HCT116 (cell line): ENCODE measurements around the gene RNGTT. TPM values are rescaled to one million over a fixed set of nuclear protein-coding genes. Genes with fewer than 3 reads are reported as not detected.

ENCODE experiments used
- ATAC-seq: fragments of 200-7000 bp; cut with Tn5 transposase; 2 replicates; pipeline ENCODE4 v1.9.1; 2020; ENCODE audit warnings: mild to moderate bottlenecking, moderate library complexity
- BruUV-seq: library from RNA; stranded (reverse); fragments of 400-500 nt; replicated peaks from 2 replicates; lab custom pipeline; 2021; lab: Mats Ljungman, UMichigan
- CTCF ChIA-PET: fragments of 300-600 bp; sonication (Branson Sonifier 250); formaldehyde crosslinking; loops from one replicate; lab custom pipeline; 2021; ENCODE audit warnings: antibody characterized with exemption; lab: Charles Lee
- POLR2A ChIA-PET: fragments of 300-600, 350-600 bp; sonication (Branson Sonifier 250); formaldehyde crosslinking; loops from one replicate; lab custom pipeline; 2021; ENCODE audit warnings: antibody characterized with exemption; lab: Charles Lee
- RAD21 ChIA-PET, 2 experiments: fragments of 300-600 bp; sonication (Branson Sonifier 250); formaldehyde crosslinking; loops; one replicate each; lab custom pipeline; 2023; ENCODE audit warnings: low total read pairs in 2 of 2; ENCODE audit not compliant: uncharacterized antibody in 2 of 2, unreplicated experiment in 2 of 2, low non-redundant PET in 1 of 2; lab: Charles Lee
- DNase-seq: peaks from one replicate; pipeline ENCODE4 v3.0.0-alpha.2; 2010; ENCODE audit warnings: low read depth, low spot score
- H2AFZ ChIP-seq: fragments of 200-600 bp; shearing (Covaris generic), sonication (generic); 2 replicates; pipeline ENCODE4 v1.6.1; 2017; ENCODE audit warnings: low read depth, mixed run types, mixed read lengths, antibody characterized with exemption, low read length; ENCODE audit not compliant: poor library complexity, severe bottlenecking
- H3K27ac ChIP-seq: 2 replicates; pipeline ENCODE4 v1.5.1; 2012; ENCODE audit warnings: low read depth, low read length
- H3K27me3 ChIP-seq: fragments of 200-600 bp; sonication (generic); 2 replicates; pipeline ENCODE4 v1.6.1; 2016; ENCODE audit warnings: mixed run types, low read length, mixed read lengths; ENCODE audit not compliant: insufficient read depth
- H3K36me3 ChIP-seq, 2 experiments: fragments of 200-500 bp in 1 of 2; fragments of 200-600 bp in 1 of 2; sonication (Bioruptor generic) in 1 of 2; sonication (generic) in 1 of 2; 2 replicates each; pipeline versions ENCODE4 v1.5.1 to v1.6.1; 2014 to 2016; ENCODE audit warnings: low read length in 2 of 2, inconsistent platforms in 1 of 2, mixed read lengths in 1 of 2, mixed run types in 1 of 2; ENCODE audit not compliant: insufficient read depth in 2 of 2, control insufficient read depth in 1 of 2
- H3K4me1 ChIP-seq, 2 experiments: fragments of 200-600 bp in 1 of 2; sonication (generic) in 1 of 2; 2 replicates each; pipeline versions ENCODE4 v1.5.1 to v1.6.1; 2012 to 2017; ENCODE audit warnings: low read length in 2 of 2, inconsistent platforms in 1 of 2, mild to moderate bottlenecking in 1 of 2, mixed read lengths in 1 of 2, mixed run types in 1 of 2, moderate library complexity in 1 of 2; ENCODE audit not compliant: insufficient read depth in 2 of 2, control insufficient read depth in 1 of 2
- H3K4me2 ChIP-seq: fragments of 200-600 bp; sonication (generic); 2 replicates; pipeline ENCODE4 v1.6.1; 2017; ENCODE audit warnings: mixed run types, low read length, mixed read lengths
- H3K4me3 ChIP-seq, 2 experiments: fragments of 200-600 bp in 1 of 2; sonication (generic) in 1 of 2; replicated peaks in 1 of 2; 2 replicates each; pipeline ENCODE4 v1.5.1; 2011 to 2016; ENCODE audit warnings: low read length in 2 of 2, control low read depth in 1 of 2, low read depth in 1 of 2, mild to moderate bottlenecking in 1 of 2, mixed read lengths in 1 of 2, mixed run types in 1 of 2
- H3K79me2 ChIP-seq: fragments of 200-600 bp; sonication (generic); 2 replicates; pipeline ENCODE4 v1.6.1; 2017; ENCODE audit warnings: mild to moderate bottlenecking, mixed run types, low read length, moderate library complexity, mixed read lengths; ENCODE audit not compliant: insufficient read depth
- H3K9ac ChIP-seq: fragments of 200-600 bp; sonication (generic); 2 replicates; pipeline ENCODE4 v1.6.1; 2016; ENCODE audit warnings: low read length, mixed read lengths
- H3K9me2 ChIP-seq: fragments of 200-600 bp; sonication (generic), shearing (Covaris generic); 2 replicates; pipeline ENCODE4 v1.6.1; 2017; ENCODE audit warnings: mixed run types, mild to moderate bottlenecking, moderate library complexity; ENCODE audit not compliant: insufficient read depth
- H3K9me3 ChIP-seq, 2 experiments: fragments of 200-500 bp in 1 of 2; fragments of 200-600 bp in 1 of 2; sonication (Bioruptor generic) in 1 of 2; sonication (generic) in 1 of 2; 2 replicates each; pipeline ENCODE4 v1.6.1; 2014 to 2017; ENCODE audit warnings: low read length in 2 of 2, mixed read lengths in 2 of 2, inconsistent platforms in 1 of 2, low read depth in 1 of 2, mild to moderate bottlenecking in 1 of 2, mixed run types in 1 of 2, moderate library complexity in 1 of 2; ENCODE audit not compliant: control insufficient read depth in 1 of 2, insufficient read depth in 1 of 2
- H4K20me1 ChIP-seq: fragments of 200-600 bp; sonication (generic), shearing (Covaris generic); 2 replicates; pipeline ENCODE4 v1.6.1; 2017; ENCODE audit warnings: mixed run types, mild to moderate bottlenecking, moderate library complexity; ENCODE audit not compliant: insufficient read depth
- ATF3 ChIP-seq: IDR thresholded peaks from 2 replicates; pipeline ENCODE4 v1.6.1; 2012
- CBX3 ChIP-seq: IDR thresholded peaks from 2 replicates; pipeline ENCODE4 v1.6.1; 2012; ENCODE audit warnings: low read depth
- CEBPB ChIP-seq: IDR thresholded peaks from 2 replicates; pipeline ENCODE4 v1.6.1; 2012; ENCODE audit warnings: low read depth
- EGR1 ChIP-seq: IDR thresholded peaks from 2 replicates; pipeline ENCODE4 v1.6.1; 2012; ENCODE audit warnings: low read depth
- EZH2 ChIP-seq: fragments of 200-600 bp; sonication (generic); IDR thresholded peaks from 2 replicates; pipeline ENCODE4 v1.6.1; 2017; ENCODE audit warnings: antibody characterized with exemption, mixed run types
- EZH2phosphoT487 ChIP-seq: fragments of 200-600 bp; IDR thresholded peaks from 2 replicates; pipeline ENCODE4 v1.6.1; 2018; ENCODE audit warnings: antibody characterized with exemption, borderline replicate concordance
- POLR2AphosphoS5 ChIP-seq: IDR thresholded peaks from 2 replicates; pipeline ENCODE4 v1.6.1; 2011; ENCODE audit warnings: mild to moderate bottlenecking, low read depth, low read length, moderate library complexity
- RAD21 ChIP-seq: IDR thresholded peaks from 2 replicates; pipeline ENCODE4 v1.6.1; 2012; ENCODE audit warnings: low read depth, mild to moderate bottlenecking
- TCF7L2 ChIP-seq: IDR thresholded peaks from 2 replicates; pipeline ENCODE4 v1.7.0; 2011; ENCODE audit warnings: borderline replicate concordance, inconsistent platforms; ENCODE audit not compliant: insufficient read depth, insufficient read length; ENCODE audit errors: extremely low read depth
- YY1 ChIP-seq: IDR thresholded peaks from 2 replicates; pipeline ENCODE4 v1.6.1; 2011; ENCODE audit warnings: low read length, low read depth, moderate library complexity, mild to moderate bottlenecking; ENCODE audit not compliant: insufficient replicate concordance; ENCODE audit errors: extremely low read depth
- ZFX ChIP-seq: fragments of 450-650 bp; IDR thresholded peaks from 2 replicates; pipeline ENCODE4 v1.6.1; 2017
- intact Hi-C: fragments of 100-400 bp; cut with micrococcal nuclease; formaldehyde crosslinking; loops from 2 replicates; pipeline ENCODE4 v1.10.0; 2022
- total RNA-seq: library from RNA; stranded (reverse); gene quantifications from one replicate; pipeline ENCODE4 v1.2.1, GENCODE V29; 2021; ENCODE audit not compliant: unreplicated experiment
- TF ChIP-seq, protein P1 (sequence below): IDR thresholded peaks from 2 replicates; pipeline ENCODE4 v1.6.1; 2011; ENCODE audit warnings: mild to moderate bottlenecking, low read length, moderate library complexity; ENCODE audit not compliant: insufficient replicate concordance; ENCODE audit errors: extremely low read depth

RNGTT gene
- total RNA-seq, 1 experiment from 2014 or later, result 23.0 TPM

GRCh38 chr6:88666901-88667300 is 296.5 kb downstream of the RNGTT start:
- no peak overlapping the region for H3K9ac ChIP-seq
- no peak for DNase-seq
- H2AFZ ChIP-seq, result no peak overlapping the region
- intact Hi-C loops, result no loop called here
- no peak for ATAC-seq
- H3K27ac ChIP-seq, result no peak overlapping the region
- no TSS peak for BruUV-seq
- no peak overlapping the region for H3K4me3 ChIP-seq
- H3K9me3 ChIP-seq, result peaks cover 0 to 5% of the 10 kb centered on the region in 2 experiments; a peak in 1 of 4 replicates
- ChIA-PET RAD21 (no interaction called here), CTCF (no interaction called here), POLR2A (no interaction called here)
- H3K79me2 ChIP-seq, result no peaks in the 10 kb centered on the region
- H3K27me3 ChIP-seq, result no peaks in the 10 kb centered on the region
- H3K4me1 ChIP-seq, result peaks cover 11 to 17% of the 10 kb centered on the region in 2 experiments; a peak in 3 of 4 replicates
- H3K4me2 ChIP-seq, result no peak overlapping the region
- H3K9me2 ChIP-seq, result no peaks in the 10 kb centered on the region
- H4K20me1 ChIP-seq, result peaks cover 5% of the 10 kb centered on the region; the same call in 1 of the 2 replicates
- TF ChIP-seq EZH2phosphoT487 (no peak), EZH2 (no peak), POLR2AphosphoS5 (no peak), TCF7L2 (no peak), RAD21 (no peak), YY1 (no peak), CEBPB (no peak), CBX3 (no peak), ZFX (no peak), ATF3 (no peak), EGR1 (no peak)
- TF ChIP-seq, protein P1, sequence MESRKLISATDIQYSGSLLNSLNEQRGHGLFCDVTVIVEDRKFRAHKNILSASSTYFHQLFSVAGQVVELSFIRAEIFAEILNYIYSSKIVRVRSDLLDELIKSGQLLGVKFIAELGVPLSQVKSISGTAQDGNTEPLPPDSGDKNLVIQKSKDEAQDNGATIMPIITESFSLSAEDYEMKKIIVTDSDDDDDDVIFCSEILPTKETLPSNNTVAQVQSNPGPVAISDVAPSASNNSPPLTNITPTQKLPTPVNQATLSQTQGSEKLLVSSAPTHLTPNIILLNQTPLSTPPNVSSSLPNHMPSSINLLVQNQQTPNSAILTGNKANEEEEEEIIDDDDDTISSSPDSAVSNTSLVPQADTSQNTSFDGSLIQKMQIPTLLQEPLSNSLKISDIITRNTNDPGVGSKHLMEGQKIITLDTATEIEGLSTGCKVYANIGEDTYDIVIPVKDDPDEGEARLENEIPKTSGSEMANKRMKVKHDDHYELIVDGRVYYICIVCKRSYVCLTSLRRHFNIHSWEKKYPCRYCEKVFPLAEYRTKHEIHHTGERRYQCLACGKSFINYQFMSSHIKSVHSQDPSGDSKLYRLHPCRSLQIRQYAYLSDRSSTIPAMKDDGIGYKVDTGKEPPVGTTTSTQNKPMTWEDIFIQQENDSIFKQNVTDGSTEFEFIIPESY, result no peak
- peaks cover 0 to 7% of the 10 kb centered on the region in 2 experiments; a peak in 1 of 4 replicates for H3K36me3 ChIP-seq
